ENCODE measurements around the gene YJU2. TPM values are rescaled to one million over a fixed set of nuclear protein-coding genes. Genes with fewer than 3 reads are reported as not detected.
A peak's percentile ranks its signal among the peaks of the same experiment; 100 is the strongest.

The YJU2 gene
- total RNA-seq, 1 experiment from 2014 or later: 26.5 TPM

- TF ChIP-seq ZNF138 (CRISPR knock-in tag; conservative IDR thresholded peaks at IDR 0.05) (no peak), ZNF532 (CRISPR knock-in tag; IDR thresholded peaks at IDR 0.05; ENCODE audit: borderline replicate concordance) (no peak)
Observed at GRCh38 chr19:4267101-4267900, 20.4 kb downstream of the YJU2 start (continued).

GRCh38 chr19:4267901-4268815 is 21.3 kb downstream of the YJU2 start:
- TF ChIP-seq ZNF425 (CRISPR knock-in tag; conservative IDR thresholded peaks at IDR 0.05) (no peak), ZNF121 (CRISPR knock-in tag; IDR thresholded peaks at IDR 0.05) (peak; percentile 49; the same call in 1 of the 2 replicates), SMAD3 (CRISPR knock-in tag; IDR thresholded peaks at IDR 0.05; ENCODE audit: borderline replicate concordance) (no peak), ZBTB21 (CRISPR knock-in tag; IDR thresholded peaks at IDR 0.05; ENCODE audit: borderline replicate concordance) (no peak)
- Mint-ChIP-seq H3K4me3 (no peak overlapping the region), H3K36me3 (peaks cover 17% of the 10 kb centered on the region), H3K27ac (no peak overlapping the region), H3K4me1 (no peaks in the 10 kb centered on the region; the same call in 1 of the 2 replicates), H3K9me3 (no peaks in the 10 kb centered on the region), H3K27me3 (ENCODE audit: low read depth) (no peaks in the 10 kb centered on the region)
- DNase-seq (ENCODE audit: low spot score): no peak
- ChIA-PET CTCF (interaction anchor here (0.6 to 4.5 kb wide), 48 partner anchors 12 to 1151 kb away, joined by 3 to 187 read pairs (median 12); partner anchors contain the start of genes CHAF1A, EBI3, FSD1 and MPND), POLR2A (interaction anchor here (0.6 to 1.7 kb wide), 8 partner anchors 75 to 1007 kb away, joined by 3 to 16 read pairs (median 6); partner anchors contain the start of gene MPND)
- ATAC-seq: no peak

- no peak for DNase-seq (ENCODE audit: low spot score)
- H3K27ac Mint-ChIP-seq: no peak overlapping the region
- no peak for ATAC-seq
- ChIA-PET CTCF (interaction anchor here (2.2 to 4.5 kb wide), 12 partner anchors 11 to 177 kb away, joined by 10 to 187 read pairs (median 46); partner anchors contain the start of genes EBI3, FSD1, MPND and SHD), POLR2A (interaction anchor here (0.6 to 0.7 kb wide), 2 partner anchors 74 to 117 kb away, joined by 3 read pairs; no protein-coding TSS in a partner anchor)
- no peak overlapping the region for H3K4me3 Mint-ChIP-seq
- peaks cover 17% of the 10 kb centered on the region for H3K36me3 Mint-ChIP-seq
- no peaks in the 10 kb centered on the region for H3K27me3 Mint-ChIP-seq (ENCODE audit: low read depth)
- no peaks in the 10 kb centered on the region for H3K9me3 Mint-ChIP-seq
- H3K4me1 Mint-ChIP-seq: no peaks in the 10 kb centered on the region; the same call in 1 of the 2 replicates
- no peak for TF ChIP-seq ZNF425 (CRISPR knock-in tag; conservative IDR thresholded peaks at IDR 0.05)
- TF ChIP-seq CTCF (IDR thresholded peaks at IDR 0.05): no peak
- no peak for TF ChIP-seq NR2C2 (CRISPR knock-in tag; IDR thresholded peaks at IDR 0.05)
- TF ChIP-seq ZNF416 (CRISPR knock-in tag; IDR thresholded peaks at IDR 0.05): no peak
- no peak for TF ChIP-seq ZBTB21 (CRISPR knock-in tag; IDR thresholded peaks at IDR 0.05; ENCODE audit: borderline replicate concordance)
- no peak for TF ChIP-seq USF1 (CRISPR knock-in tag; IDR thresholded peaks at IDR 0.05)
- TF ChIP-seq ZNF317 (CRISPR knock-in tag; IDR thresholded peaks at IDR 0.05; ENCODE audit: borderline replicate concordance, low read depth): no peak
- no peak for TF ChIP-seq SP1 (CRISPR knock-in tag; conservative IDR thresholded peaks at IDR 0.05)
- no peak for TF ChIP-seq MXD4 (CRISPR knock-in tag; IDR thresholded peaks at IDR 0.05; ENCODE audit: borderline replicate concordance)
- TF ChIP-seq ZNF671 (CRISPR knock-in tag; IDR thresholded peaks at IDR 0.05): no peak
- TF ChIP-seq E2F5 (CRISPR knock-in tag; IDR thresholded peaks at IDR 0.05): no peak
Observed at GRCh38 chr19:4268816-4269430, 22.0 kb downstream of the YJU2 start.

Measured in WTC11 (cell line).